GM18909 (cell line): ENCODE data around the gene CYP2D6.
"Not testable (repeated sequence)": the region's sequence is repeated elsewhere in the genome, so short reads cannot be mapped to it uniquely, and the experiment has no call there.

Experiments used
- ATAC-seq: cut with Tn5 transposase; IDR thresholded peaks from one replicate; pipeline ENCODE4 v1.9.1; 2021; ENCODE audit warnings: mild to moderate bottlenecking; ENCODE audit not compliant: unreplicated experiment, poor library complexity

CYP2D6 gene

GRCh38 chr22:42138122-42138770 is 7.6 kb upstream of the CYP2D6 start:
- no peak for ATAC-seq

DNA sequence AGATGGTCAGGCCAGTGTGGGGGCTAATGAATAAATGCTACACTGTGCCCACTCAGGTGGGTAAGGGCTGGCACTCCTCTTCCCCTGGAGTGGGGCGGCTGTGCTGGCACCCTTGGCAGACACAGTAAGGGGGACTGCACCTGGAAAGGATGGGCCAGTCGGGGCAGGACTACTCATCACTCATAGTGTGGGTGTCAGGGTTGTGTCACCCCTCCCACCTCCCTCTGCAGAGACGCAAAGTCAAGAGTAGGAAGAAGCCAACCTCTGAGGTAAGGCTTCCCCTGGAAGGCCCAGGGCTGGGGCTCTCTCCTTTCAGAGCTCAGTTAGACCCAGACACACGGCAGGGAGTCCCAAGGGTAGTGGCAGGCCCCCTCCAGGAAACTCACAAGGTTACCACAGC is 5.1 kb upstream of the CYP2D6 start:
- not testable (repeated sequence) for ATAC-seq

DNA sequence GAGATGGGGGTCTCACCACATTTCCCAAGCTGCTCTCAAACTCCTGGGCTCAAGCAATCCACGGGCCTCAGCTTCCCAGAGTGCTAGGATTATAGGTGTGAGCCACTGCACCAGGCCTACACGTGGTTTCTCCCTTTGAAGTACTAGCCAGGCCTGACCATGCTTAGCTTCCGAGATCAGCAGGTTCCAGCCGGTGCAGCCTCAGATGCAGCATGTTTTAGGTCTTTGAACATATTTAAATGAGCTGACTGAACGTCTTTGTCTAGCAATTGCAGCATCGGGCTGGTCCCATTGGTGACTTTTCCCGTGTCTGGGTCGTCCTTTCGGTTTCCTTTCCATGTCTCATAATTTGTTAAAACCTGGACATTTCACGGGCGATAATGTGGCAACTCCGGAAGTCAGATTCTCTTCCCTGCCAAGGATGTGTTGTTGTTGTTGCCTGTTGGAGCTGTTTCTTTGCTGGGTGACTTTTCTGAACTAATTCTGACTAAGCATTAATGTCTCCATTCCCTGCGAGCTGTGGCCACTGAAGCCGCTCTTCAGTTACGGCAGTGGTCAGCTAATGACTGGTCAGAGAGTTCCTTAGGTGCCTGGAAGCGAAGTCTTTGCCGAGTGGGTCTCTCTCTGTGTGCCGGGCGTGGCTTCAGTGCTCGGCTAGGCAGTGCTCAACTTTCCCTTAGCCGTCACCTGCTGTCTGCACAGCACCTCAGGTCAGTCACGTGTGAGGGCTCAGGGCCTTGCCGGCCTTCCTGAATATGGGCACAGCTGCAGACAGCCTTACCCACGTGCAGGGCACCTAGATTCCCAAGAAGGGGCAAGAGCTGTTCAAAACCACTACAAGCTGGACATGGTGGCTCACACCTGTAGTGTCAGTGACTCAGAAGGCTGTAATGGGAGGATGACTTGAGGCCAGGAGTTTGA is 3.8 kb upstream of the CYP2D6 start:
- no peak for ATAC-seq

DNA sequence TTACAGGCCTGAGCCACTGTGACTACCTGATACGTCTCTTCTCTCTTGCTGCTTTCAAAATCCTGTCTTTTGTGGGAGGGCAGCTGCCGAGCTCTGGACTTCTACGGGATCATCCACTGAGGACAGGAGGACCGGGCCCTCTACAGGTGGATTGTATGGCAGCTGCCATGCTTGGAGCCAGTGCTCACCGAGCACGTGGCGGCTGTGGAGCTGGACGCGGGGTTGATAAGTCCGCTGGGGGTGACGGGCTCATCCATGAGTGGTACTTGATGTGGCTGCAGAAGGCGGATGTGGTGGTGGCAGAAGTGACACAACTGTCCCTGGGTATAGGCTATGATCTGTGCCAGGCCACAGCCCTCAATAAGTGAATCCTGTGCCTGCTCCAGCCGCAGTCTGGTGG is 1.8 kb upstream of the CYP2D6 start:
- ATAC-seq: no peak

DNA sequence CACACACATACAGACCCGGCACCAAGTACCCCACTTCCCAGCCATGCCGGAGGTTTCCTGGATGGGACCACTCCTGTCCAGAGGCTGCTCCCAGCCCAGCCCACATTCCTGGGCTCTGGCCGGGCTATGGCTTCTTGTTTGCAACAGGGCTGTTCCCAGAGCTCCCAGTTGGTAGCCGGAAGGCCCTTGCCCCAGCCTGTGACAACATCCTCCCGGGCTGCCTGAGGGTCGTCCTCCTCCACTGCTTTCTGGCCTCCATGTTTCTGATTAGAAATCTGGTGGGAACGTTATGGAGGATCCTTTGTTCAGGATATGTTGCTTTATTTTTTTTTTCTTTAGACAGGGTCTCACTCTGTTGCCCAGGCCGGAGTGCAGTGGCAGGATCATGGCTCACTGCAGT is 952 bp upstream of the CYP2D6 start:
- ATAC-seq: no peak

GRCh38 chr22:42130182-42130581 is 428 bp downstream of the CYP2D6 start:
- not testable (repeated sequence) for ATAC-seq

GRCh38 chr22:42128776-42129694 is 1.6 kb downstream of the CYP2D6 start:
- ATAC-seq: not testable (repeated sequence)

- ATAC-seq: not testable (repeated sequence)
These were observed 2.6 kb downstream of the CYP2D6 start for GRCh38 chr22:42128007-42128406.

GRCh38 chr22:42127606-42128005 is 3.0 kb downstream of the CYP2D6 start:
- no peak for ATAC-seq

GRCh38 chr22:42123529-42123928 is 7.1 kb downstream of the CYP2D6 start:
- not testable (repeated sequence) for ATAC-seq

- ATAC-seq: not testable (repeated sequence)
These were observed 10.2 kb downstream of the CYP2D6 start for GRCh38 chr22:42120231-42121021.

DNA sequence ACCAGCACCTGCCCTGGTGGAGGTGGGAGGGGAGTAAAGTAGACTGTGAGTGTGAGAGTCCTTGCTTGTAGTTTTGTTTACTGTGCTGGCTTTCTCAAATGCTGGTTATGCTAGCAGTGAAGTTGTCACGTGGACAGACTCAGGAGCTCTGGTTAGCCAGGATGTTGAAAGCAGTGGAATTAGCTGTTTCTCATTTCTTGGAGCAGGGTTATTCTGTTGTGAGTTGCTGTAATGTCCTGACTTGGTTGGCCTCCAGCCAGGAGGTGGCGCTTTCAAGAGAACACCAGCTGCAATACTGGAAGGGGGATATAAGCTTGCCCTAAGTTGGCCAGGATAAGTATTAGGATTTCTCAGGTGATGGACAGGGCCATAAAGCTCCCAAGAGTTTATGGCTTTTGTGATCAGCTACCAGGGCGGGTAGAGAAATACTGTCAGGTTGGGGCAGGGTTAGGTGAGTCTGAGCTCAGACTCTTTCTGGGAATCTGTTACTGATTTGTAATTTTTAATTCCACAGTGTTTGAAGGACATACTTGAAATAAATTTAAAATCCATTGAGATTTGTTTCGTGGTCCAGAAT is 13.7 kb downstream of the CYP2D6 start:
- ATAC-seq: no peak

- ATAC-seq: not testable (repeated sequence)
These were observed 15.2 kb downstream of the CYP2D6 start for GRCh38 chr22:42115420-42115830.

- ATAC-seq: no peak
These were observed 15.9 kb downstream of the CYP2D6 start for GRCh38 chr22:42114721-42115120.

- not testable (repeated sequence) for ATAC-seq
These were observed 17.8 kb downstream of the CYP2D6 start for GRCh38 chr22:42112793-42113192.

DNA sequence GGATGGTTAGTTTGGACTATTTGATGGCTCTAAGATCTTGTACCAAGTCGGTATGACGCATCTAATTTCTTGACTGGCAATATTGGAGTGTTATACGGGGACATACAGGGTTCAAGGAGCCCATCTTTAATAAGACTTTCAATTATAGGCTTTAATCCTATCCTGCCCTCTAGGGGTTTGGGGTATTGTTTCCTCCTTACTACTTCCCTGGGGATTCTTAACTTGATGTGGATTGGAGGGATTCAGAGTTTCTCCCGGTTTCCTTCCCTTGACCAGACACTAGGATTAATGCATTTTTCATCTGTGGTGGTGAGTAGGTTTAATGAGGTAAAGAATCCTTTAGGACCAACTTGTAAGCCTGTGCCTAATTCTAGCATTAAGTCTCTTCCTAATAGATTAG is 18.8 kb downstream of the CYP2D6 start:
- ATAC-seq: no peak

DNA sequence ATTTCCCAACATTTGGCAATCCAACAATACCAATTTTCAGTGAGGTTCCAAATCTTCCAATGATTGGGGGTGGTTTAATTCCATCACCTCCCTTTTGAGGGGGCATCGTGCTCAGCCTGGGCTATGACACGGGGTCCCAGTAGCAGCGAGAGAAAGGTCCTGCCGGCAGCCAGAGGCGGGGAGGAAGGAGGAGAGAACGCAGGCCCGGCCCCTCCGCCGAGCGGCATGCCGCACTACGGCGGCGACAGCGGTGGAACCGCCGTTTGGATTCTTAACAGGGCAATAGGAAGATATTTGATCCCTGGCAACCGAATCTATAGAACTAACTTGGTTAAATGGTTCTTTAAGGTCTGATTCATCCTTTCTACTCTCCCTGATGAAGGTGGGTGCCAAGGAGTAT is 21.8 kb downstream of the CYP2D6 start:
- ATAC-seq: no peak

DNA sequence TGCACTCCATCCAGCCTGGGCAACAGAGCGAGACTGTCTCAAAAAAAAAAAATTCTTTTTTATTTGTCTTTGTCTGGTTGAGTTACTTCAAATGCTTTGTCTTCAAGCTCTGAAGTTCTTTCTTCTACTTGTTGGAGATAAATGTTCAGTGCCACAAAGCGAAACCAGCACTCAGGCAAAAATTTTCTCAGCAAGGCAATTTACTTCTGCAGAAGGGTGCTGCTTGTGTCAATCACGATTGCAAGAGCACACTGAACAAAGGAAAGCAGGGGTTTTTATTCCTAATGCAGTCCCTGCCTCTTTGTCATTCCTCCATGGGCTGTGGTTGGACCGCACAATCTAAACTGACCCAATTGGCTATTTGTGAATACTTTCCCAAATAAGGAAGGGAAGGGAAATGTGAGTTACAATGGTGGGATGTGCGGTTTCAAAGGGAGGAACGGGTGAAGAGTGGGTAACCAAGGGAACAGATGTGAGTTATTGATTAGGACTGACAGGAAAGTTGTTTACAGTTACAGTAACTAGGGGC is 26.2 kb downstream of the CYP2D6 start:
- ATAC-seq: not testable (repeated sequence)

GRCh38 chr22:42101199-42101598 is 29.4 kb downstream of the CYP2D6 start:
- ATAC-seq: no peak
